Measurements from ENCODE around the gene HOXD3. TPM values are rescaled to one million over a fixed set of nuclear protein-coding genes. Genes with fewer than 3 reads are reported as not detected.

Gene HOXD3
- total RNA-seq, 1 donor from 2014 or later, result 1.5 TPM

GRCh38 chr2:176145085-176145969 is 11.8 kb upstream of the HOXD3 start:
- peaks cover 100% of the 10 kb centered on the region for H3K27me3 Mint-ChIP-seq (ENCODE audit: low read depth)

GRCh38 chr2:176146101-176146500 is 11.0 kb upstream of the HOXD3 start:
- H3K27me3 Mint-ChIP-seq (ENCODE audit: low read depth), result peaks cover 100% of the 10 kb centered on the region
- no peak for TF ChIP-seq CTCF (conservative IDR thresholded peaks at IDR 0.05)
- no peak overlapping the region for H3K27ac Mint-ChIP-seq (ENCODE audit: unreplicated experiment)
- H3K9me3 Mint-ChIP-seq, result no peaks in the 10 kb centered on the region
- no peak overlapping the region for H3K4me3 Mint-ChIP-seq
- no peak for DNase-seq (ENCODE audit: low read depth, low spot score)
- no peaks in the 10 kb centered on the region for H3K36me3 Mint-ChIP-seq (ENCODE audit: low read depth)
- no peaks in the 10 kb centered on the region for H3K4me1 Mint-ChIP-seq

More at GRCh38 chr2:176145085-176145969, 11.8 kb upstream of the HOXD3 start:
- DNase-seq (ENCODE audit: low read depth, low spot score), result no peak
- TF ChIP-seq CTCF (conservative IDR thresholded peaks at IDR 0.05), result no peak
- Mint-ChIP-seq H3K27ac (ENCODE audit: unreplicated experiment) (no peak overlapping the region), H3K36me3 (ENCODE audit: low read depth) (no peaks in the 10 kb centered on the region), H3K9me3 (no peaks in the 10 kb centered on the region), H3K4me3 (no peak overlapping the region), H3K4me1 (no peaks in the 10 kb centered on the region)

- no peak overlapping the region for H3K4me3 Mint-ChIP-seq
- no peaks in the 10 kb centered on the region for H3K4me1 Mint-ChIP-seq
- no peak for DNase-seq (ENCODE audit: low read depth, low spot score)
- no peak for TF ChIP-seq CTCF (conservative IDR thresholded peaks at IDR 0.05)
- no peaks in the 10 kb centered on the region for H3K36me3 Mint-ChIP-seq (ENCODE audit: low read depth)
- no peak overlapping the region for H3K27ac Mint-ChIP-seq (ENCODE audit: unreplicated experiment)
- no peaks in the 10 kb centered on the region for H3K9me3 Mint-ChIP-seq
- H3K27me3 Mint-ChIP-seq (ENCODE audit: low read depth), result peaks cover 100% of the 10 kb centered on the region
Measured at GRCh38 chr2:176146645-176147044, 10.5 kb upstream of the HOXD3 start.

GRCh38 chr2:176147210-176147799 is 9.8 kb upstream of the HOXD3 start:
- no peaks in the 10 kb centered on the region for H3K36me3 Mint-ChIP-seq (ENCODE audit: low read depth)
- DNase-seq (ENCODE audit: low read depth, low spot score), result no peak
- peaks cover 99% of the 10 kb centered on the region for H3K27me3 Mint-ChIP-seq (ENCODE audit: low read depth)
- H3K9me3 Mint-ChIP-seq, result no peaks in the 10 kb centered on the region
- no peak overlapping the region for H3K27ac Mint-ChIP-seq (ENCODE audit: unreplicated experiment)
- no peaks in the 10 kb centered on the region for H3K4me1 Mint-ChIP-seq
- no peak overlapping the region for H3K4me3 Mint-ChIP-seq
- no peak for TF ChIP-seq CTCF (conservative IDR thresholded peaks at IDR 0.05)

GRCh38 chr2:176147800-176148496 is 9.2 kb upstream of the HOXD3 start:
- no peaks in the 10 kb centered on the region for H3K36me3 Mint-ChIP-seq (ENCODE audit: low read depth)
- no peak overlapping the region for H3K4me3 Mint-ChIP-seq

More at GRCh38 chr2:176147800-176148496, 9.2 kb upstream of the HOXD3 start:
- Mint-ChIP-seq H3K9me3 (no peaks in the 10 kb centered on the region), H3K4me1 (no peaks in the 10 kb centered on the region), H3K27ac (ENCODE audit: unreplicated experiment) (no peak overlapping the region), H3K27me3 (ENCODE audit: low read depth) (peaks cover 99% of the 10 kb centered on the region)
- TF ChIP-seq CTCF (conservative IDR thresholded peaks at IDR 0.05), result no peak
- DNase-seq (ENCODE audit: low read depth, low spot score), result no peak

All from neural crest cell (in vitro differentiated cells).